Keratinocyte (primary cell): ENCODE data around the gene RAPGEFL1. TPM values are rescaled to one million over a fixed set of nuclear protein-coding genes. Genes with fewer than 3 reads are reported as not detected.

Source experiments
- DNase-seq: peaks from one replicate; pipeline ENCODE4 v3.0.0-alpha.2; 2011; ENCODE audit warnings: low read depth, missing footprints, low spot score
- FAIRE-seq: peaks from 2 replicates; lab custom pipeline; 2011; peaks lifted over from hg19 to GRCh38; lab: Jason Lieb, UNC
- H2AFZ ChIP-seq: 2 replicates; pipeline ENCODE4 v1.6.0; 2012; ENCODE audit warnings: low read length, control low read depth, inconsistent platforms; ENCODE audit not compliant: control insufficient read depth
- H3K27ac ChIP-seq: 2 replicates; pipeline ENCODE4 v1.5.1; 2011; ENCODE audit warnings: low read length; ENCODE audit not compliant: control insufficient read depth, insufficient read depth
- H3K27me3 ChIP-seq: 3 replicates; pipeline ENCODE4 v1.6.0; 2011; ENCODE audit warnings: low read length; ENCODE audit not compliant: control insufficient read depth, insufficient read depth; ENCODE audit errors: extremely low read depth
- H3K36me3 ChIP-seq, 2 experiments: 2 replicates in 1 of 2; 3 replicates in 1 of 2; pipeline ENCODE4 v1.5.1; 2011; ENCODE audit warnings: low read length in 2 of 2, mild to moderate bottlenecking in 1 of 2; ENCODE audit not compliant: control insufficient read depth in 2 of 2, insufficient read depth in 2 of 2; ENCODE audit errors: extremely low read depth in 1 of 2
- H3K4me1 ChIP-seq: 3 replicates; pipeline ENCODE4 v1.5.1; 2011; ENCODE audit warnings: low read length; ENCODE audit not compliant: control insufficient read depth, insufficient read depth; ENCODE audit errors: extremely low read depth
- H3K4me2 ChIP-seq: 3 replicates; pipeline ENCODE4 v1.6.0; 2011; ENCODE audit warnings: low read depth, low read length; ENCODE audit not compliant: control insufficient read depth, insufficient read depth; ENCODE audit errors: extremely low read depth
- H3K4me3 ChIP-seq, 3 experiments: fragments of 200-600 bp in 1 of 3; sonication (generic) in 1 of 3; 2 replicates in 2 of 3; 3 replicates in 1 of 3; pipeline ENCODE4 v1.5.1; 2011 to 2016; ENCODE audit warnings: low read length in 3 of 3, mild to moderate bottlenecking in 3 of 3, control low read depth in 2 of 3, inconsistent platforms in 1 of 3, low read depth in 1 of 3, mixed read lengths in 1 of 3, mixed run types in 1 of 3, moderate library complexity in 1 of 3; ENCODE audit not compliant: control insufficient read depth in 2 of 3, insufficient read depth in 2 of 3; ENCODE audit errors: extremely low read depth in 1 of 3
- H3K79me2 ChIP-seq: 2 replicates; pipeline ENCODE4 v1.6.0; 2012; ENCODE audit warnings: low read length; ENCODE audit not compliant: control insufficient read depth, insufficient read depth
- H3K9ac ChIP-seq: 3 replicates; pipeline ENCODE4 v1.6.0; 2011; ENCODE audit warnings: low read length; ENCODE audit not compliant: control insufficient read depth, insufficient read depth; ENCODE audit errors: extremely low read depth
- H3K9me1 ChIP-seq: 3 replicates; pipeline ENCODE4 v1.6.0; 2011; ENCODE audit warnings: low read length; ENCODE audit not compliant: control insufficient read depth, insufficient read depth; ENCODE audit errors: extremely low read depth
- H3K9me3 ChIP-seq: 2 replicates; pipeline ENCODE4 v1.5.1; 2012; ENCODE audit warnings: low read depth, low read length; ENCODE audit not compliant: control insufficient read depth
- H4K20me1 ChIP-seq: 3 replicates; pipeline ENCODE4 v1.6.0; 2011; ENCODE audit warnings: low read length; ENCODE audit not compliant: control insufficient read depth, insufficient read depth; ENCODE audit errors: extremely low read depth
- CTCF ChIP-seq, 3 experiments: IDR thresholded peaks in 1 of 3; conservative IDR thresholded peaks in 1 of 3; optimal IDR thresholded peaks in 1 of 3; 2 replicates in 2 of 3; 3 replicates in 1 of 3; pipeline versions ENCODE3 to v1.5.1; 2011; ENCODE audit warnings: low read length in 3 of 3, mild to moderate bottlenecking in 3 of 3, moderate library complexity in 2 of 3, control low read depth in 1 of 3, inconsistent platforms in 1 of 3; ENCODE audit not compliant: insufficient read depth in 2 of 3; ENCODE audit errors: extremely low read depth in 1 of 3
- EZH2 ChIP-seq: IDR thresholded peaks from one replicate; pipeline ENCODE4 v1.6.1; 2012; ENCODE audit warnings: inconsistent platforms, mild to moderate bottlenecking, low read length, moderate library complexity
- dilution Hi-C: fragments of 300-500 bp; cut with MboI; formaldehyde crosslinking; loops from one replicate; pipeline ENCODE4 v1.7.0; 2020; ENCODE audit warnings: low sequenced_read_pairs; ENCODE audit not compliant: extremely low pct_ligation_motif_present
- polyA plus RNA-seq, 5 experiments: library from polyadenylated mRNA; depleted of rRNA in 3 of 5; stranded (reverse) in 3 of 5; stranded (forward) in 1 of 5; unstranded in 1 of 5; fragments of >200 nt; gene quantifications; 1 replicate in 1 of 5; 2 replicates in 3 of 5; 3 replicates in 1 of 5; pipeline versions ENCODE4 v1.2.1 to v1.2.3, GENCODE V29; 2011 to 2012; ENCODE audit warnings: missing spikeins in 2 of 5, low read depth in 1 of 5, low replicate concordance in 1 of 5

Gene RAPGEFL1
- polyA plus RNA-seq, 1 donor (not counting 4 experiments of a cell fraction or from before 2014, with no cell fraction given): 21.8 TPM

GRCh38 chr17:40145476-40145875 lies 31.8 kb upstream of the RAPGEFL1 start:
- H3K36me3 ChIP-seq: peaks cover 16 to 26% of the 10 kb centered on the region in 2 experiments
- no peaks in the 10 kb centered on the region for H3K27me3 ChIP-seq
- no peaks in the 10 kb centered on the region for H3K9me3 ChIP-seq
- H3K79me2 ChIP-seq: peaks cover 51% of the 10 kb centered on the region
- no peak overlapping the region for H2AFZ ChIP-seq
- FAIRE-seq (no peak), DNase-seq (no peak)
- peaks cover 6% of the 10 kb centered on the region for H3K4me1 ChIP-seq
- TF ChIP-seq EZH2 (no peak), CTCF (optimal IDR thresholded peaks at IDR 0.05 in 1 of 3, IDR thresholded peaks at IDR 0.05 in 1 of 3, conservative IDR thresholded peaks at IDR 0.05 in 1 of 3; ENCODE audit: extremely low read depth in 1 of 3, insufficient read depth in 2 of 3, low read length in 3 of 3) (no peak)
- H3K9ac ChIP-seq: no peak overlapping the region
- H3K9me1 ChIP-seq: no peaks in the 10 kb centered on the region
- H3K27ac ChIP-seq: no peak overlapping the region
- no peak overlapping the region for H3K4me2 ChIP-seq
- H3K4me3 ChIP-seq: no peak overlapping the region
- no peaks in the 10 kb centered on the region for H4K20me1 ChIP-seq
- dilution Hi-C loops: no loop called here

DNA sequence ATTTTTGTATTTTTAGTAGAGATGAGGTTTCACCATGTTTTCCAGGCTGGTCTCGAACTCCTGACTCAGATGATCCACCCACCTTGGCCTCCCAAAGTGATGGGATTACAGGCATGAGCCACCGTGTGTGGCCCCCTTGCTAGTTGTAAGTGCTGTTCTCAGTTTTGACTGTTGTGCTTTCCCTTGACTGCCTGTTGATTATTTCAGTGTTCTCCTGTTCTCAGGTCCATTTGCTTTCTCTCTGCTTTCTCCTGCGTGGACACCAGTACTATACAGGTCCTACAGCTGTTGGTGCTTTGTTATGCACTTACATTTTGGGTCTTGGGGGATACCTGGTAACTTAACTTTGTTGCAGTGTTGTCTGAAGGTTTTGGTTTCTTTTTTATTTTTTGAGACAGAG lies 28.7 kb upstream of the RAPGEFL1 start:
- dilution Hi-C loops: no loop called here
- no peak overlapping the region for H3K27ac ChIP-seq
- no peak overlapping the region for H3K9ac ChIP-seq
- H4K20me1 ChIP-seq: no peaks in the 10 kb centered on the region
- no peak for DNase-seq
- no peaks in the 10 kb centered on the region for H3K9me3 ChIP-seq
- H3K4me3 ChIP-seq: no peak overlapping the region
- H3K36me3 ChIP-seq: peaks cover 17 to 27% of the 10 kb centered on the region in 2 experiments
- FAIRE-seq: no peak
- H3K4me2 ChIP-seq: no peak overlapping the region
- peaks cover 46% of the 10 kb centered on the region for H3K79me2 ChIP-seq
- no peaks in the 10 kb centered on the region for H3K9me1 ChIP-seq
- no peak overlapping the region for H2AFZ ChIP-seq
- H3K27me3 ChIP-seq: no peaks in the 10 kb centered on the region
- H3K4me1 ChIP-seq: no peaks in the 10 kb centered on the region
- TF ChIP-seq CTCF (optimal IDR thresholded peaks at IDR 0.05 in 1 of 3, IDR thresholded peaks at IDR 0.05 in 1 of 3, conservative IDR thresholded peaks at IDR 0.05 in 1 of 3; ENCODE audit: extremely low read depth in 1 of 3, insufficient read depth in 2 of 3, low read length in 3 of 3) (no peak), EZH2 (no peak)
